ENCODE results near the gene RNF150. TPM values are rescaled to one million over a fixed set of nuclear protein-coding genes. Genes with fewer than 3 reads are reported as not detected.
"Not testable (repeated sequence)": the region's sequence is repeated elsewhere in the genome, so short reads cannot be mapped to it uniquely, and the experiment has no call there.

Gene RNF150
- total RNA-seq, 1 experiment from 2014 or later: 1.1 TPM

- Histone ChIP-seq H3K36me3 (replicated peaks; ENCODE audit: control insufficient read depth, insufficient read depth, low read length) (no peaks in the 10 kb centered on the region), H3K27me3 (ENCODE audit: control insufficient read depth, insufficient read depth, low read length) (no peaks in the 10 kb centered on the region), H3K4me3 (ENCODE audit: insufficient read depth, low read depth, low read length) (no peak overlapping the region)
- no peak for DNase-seq
These were observed 298.3 kb downstream of the RNF150 start for GRCh38 chr4:140834839-140835495.

GRCh38 chr4:140833280-140833679 is 300.0 kb downstream of the RNF150 start:
- no peak for DNase-seq
- H3K4me3 ChIP-seq (ENCODE audit: insufficient read depth, low read depth, low read length): no peak overlapping the region
- no peaks in the 10 kb centered on the region for H3K27me3 ChIP-seq (ENCODE audit: control insufficient read depth, insufficient read depth, low read length)
- H3K36me3 ChIP-seq (replicated peaks; ENCODE audit: control insufficient read depth, insufficient read depth, low read length): no peaks in the 10 kb centered on the region

GRCh38 chr4:140829825-140830224 is 303.4 kb downstream of the RNF150 start:
- DNase-seq: no peak
- no peaks in the 10 kb centered on the region for H3K27me3 ChIP-seq (ENCODE audit: control insufficient read depth, insufficient read depth, low read length)
- no peak overlapping the region for H3K4me3 ChIP-seq (ENCODE audit: insufficient read depth, low read depth, low read length)
- H3K36me3 ChIP-seq (replicated peaks; ENCODE audit: control insufficient read depth, insufficient read depth, low read length): no peaks in the 10 kb centered on the region

GRCh38 chr4:140826701-140827027 is 306.6 kb downstream of the RNF150 start:
- Histone ChIP-seq H3K36me3 (replicated peaks; ENCODE audit: control insufficient read depth, insufficient read depth, low read length) (no peaks in the 10 kb centered on the region), H3K27me3 (ENCODE audit: control insufficient read depth, insufficient read depth, low read length) (no peaks in the 10 kb centered on the region), H3K4me3 (ENCODE audit: insufficient read depth, low read depth, low read length) (no peak overlapping the region)
- DNase-seq: no peak

- not testable (repeated sequence) for DNase-seq; H3K36me3 ChIP-seq (replicated peaks; ENCODE audit: control insufficient read depth, insufficient read depth, low read length); H3K4me3 ChIP-seq (ENCODE audit: insufficient read depth, low read depth, low read length); H3K27me3 ChIP-seq (ENCODE audit: control insufficient read depth, insufficient read depth, low read length)
These were observed 312.7 kb downstream of the RNF150 start for GRCh38 chr4:140820520-140820919.

- no peak for DNase-seq
- Histone ChIP-seq H3K27me3 (ENCODE audit: control insufficient read depth, insufficient read depth, low read length) (no peaks in the 10 kb centered on the region), H3K36me3 (replicated peaks; ENCODE audit: control insufficient read depth, insufficient read depth, low read length) (no peaks in the 10 kb centered on the region), H3K4me3 (ENCODE audit: insufficient read depth, low read depth, low read length) (no peak overlapping the region)
These were observed 313.7 kb downstream of the RNF150 start for GRCh38 chr4:140819610-140820009.

- DNase-seq: no peak
- H3K4me3 ChIP-seq (ENCODE audit: insufficient read depth, low read depth, low read length): no peak overlapping the region
- no peaks in the 10 kb centered on the region for H3K36me3 ChIP-seq (replicated peaks; ENCODE audit: control insufficient read depth, insufficient read depth, low read length)
- H3K27me3 ChIP-seq (ENCODE audit: control insufficient read depth, insufficient read depth, low read length): no peaks in the 10 kb centered on the region
These were observed 314.8 kb downstream of the RNF150 start for GRCh38 chr4:140818433-140818832.

- Histone ChIP-seq H3K4me3 (ENCODE audit: insufficient read depth, low read depth, low read length) (no peak overlapping the region), H3K27me3 (ENCODE audit: control insufficient read depth, insufficient read depth, low read length) (no peaks in the 10 kb centered on the region), H3K36me3 (replicated peaks; ENCODE audit: control insufficient read depth, insufficient read depth, low read length) (no peaks in the 10 kb centered on the region)
- no peak for DNase-seq
These were observed 316.3 kb downstream of the RNF150 start for GRCh38 chr4:140816806-140817510.

- no peak overlapping the region for H3K4me3 ChIP-seq (ENCODE audit: insufficient read depth, low read depth, low read length)
- no peak for DNase-seq
- H3K36me3 ChIP-seq (replicated peaks; ENCODE audit: control insufficient read depth, insufficient read depth, low read length): no peaks in the 10 kb centered on the region
- no peaks in the 10 kb centered on the region for H3K27me3 ChIP-seq (ENCODE audit: control insufficient read depth, insufficient read depth, low read length)
These were observed 319.5 kb downstream of the RNF150 start for GRCh38 chr4:140813804-140814203.

- Histone ChIP-seq H3K27me3 (ENCODE audit: control insufficient read depth, insufficient read depth, low read length) (no peaks in the 10 kb centered on the region), H3K4me3 (ENCODE audit: insufficient read depth, low read depth, low read length) (no peak overlapping the region), H3K36me3 (replicated peaks; ENCODE audit: control insufficient read depth, insufficient read depth, low read length) (no peaks in the 10 kb centered on the region)
- no peak for DNase-seq
These were observed 320.4 kb downstream of the RNF150 start for GRCh38 chr4:140812916-140813315.

- H3K27me3 ChIP-seq (ENCODE audit: control insufficient read depth, insufficient read depth, low read length): no peaks in the 10 kb centered on the region
- DNase-seq: no peak
- H3K4me3 ChIP-seq (ENCODE audit: insufficient read depth, low read depth, low read length): no peak overlapping the region
- H3K36me3 ChIP-seq (replicated peaks; ENCODE audit: control insufficient read depth, insufficient read depth, low read length): no peaks in the 10 kb centered on the region
These were observed 321.8 kb downstream of the RNF150 start for GRCh38 chr4:140811429-140811828.

- H3K36me3 ChIP-seq (replicated peaks; ENCODE audit: control insufficient read depth, insufficient read depth, low read length); DNase-seq; H3K27me3 ChIP-seq (ENCODE audit: control insufficient read depth, insufficient read depth, low read length); H3K4me3 ChIP-seq (ENCODE audit: insufficient read depth, low read depth, low read length): not testable (repeated sequence)
These were observed 322.6 kb downstream of the RNF150 start for GRCh38 chr4:140810591-140811169.

Other genes starting within 250 kb of the RNF150 start
- 41.3 and 60.6 TPM in 2 replicates for gene ZNF330, start 87.4 kb upstream of the RNF150 start, total RNA-seq (2014; rRNA removed; shearing (Covaris generic))

All from H7 (cell line).